Activated T-cell treated with anti-CD3 and anti-CD28 coated beads, Interleukin-2, amount 50 U/mL, for 48 hours (primary cell): Measurements from ENCODE around the gene CA10.

Experiments used
- DNase-seq, 2 experiments: peaks; one replicate each; pipeline ENCODE4 v3.0.0-alpha.2; 2020

Gene CA10

GRCh38 chr17:51709694-51710633 is 448.6 kb downstream of the CA10 start:
- DNase-seq: no peak

- DNase-seq: no peak
Observed at GRCh38 chr17:51707216-51707615, 451.3 kb downstream of the CA10 start.

- DNase-seq: no peak
Observed at GRCh38 chr17:51706093-51706492, 452.4 kb downstream of the CA10 start.

GRCh38 chr17:51703361-51704341 is 454.9 kb downstream of the CA10 start:
- DNase-seq: no peak

GRCh38 chr17:51702963-51703360 is 455.6 kb downstream of the CA10 start:
- DNase-seq: no peak

- DNase-seq: no peak
Observed at GRCh38 chr17:51701501-51701900, 457.0 kb downstream of the CA10 start.

- DNase-seq: no peak
Observed at GRCh38 chr17:51700011-51700760, 458.3 kb downstream of the CA10 start.

GRCh38 chr17:51699303-51699702 is 459.2 kb downstream of the CA10 start:
- DNase-seq: no peak

- DNase-seq: no peak
Observed at GRCh38 chr17:51692917-51693316, 465.6 kb downstream of the CA10 start.

GRCh38 chr17:51687887-51688286 is 470.6 kb downstream of the CA10 start:
- no peak for DNase-seq

GRCh38 chr17:51685287-51685909 is 473.1 kb downstream of the CA10 start:
- no peak for DNase-seq

- DNase-seq: no peak
Observed at GRCh38 chr17:51684214-51684613, 474.3 kb downstream of the CA10 start.

GRCh38 chr17:51683291-51683690 is 475.2 kb downstream of the CA10 start:
- no peak for DNase-seq

GRCh38 chr17:51682115-51682514 is 476.4 kb downstream of the CA10 start:
- DNase-seq: no peak

GRCh38 chr17:51677875-51678274 is 480.6 kb downstream of the CA10 start:
- DNase-seq: no peak

- DNase-seq: no peak
Observed at GRCh38 chr17:51676691-51677487, 481.6 kb downstream of the CA10 start.

GRCh38 chr17:51674579-51675255 is 483.8 kb downstream of the CA10 start:
- DNase-seq: no peak

- no peak for DNase-seq
Observed at GRCh38 chr17:51673070-51673469, 485.4 kb downstream of the CA10 start.

- no peak for DNase-seq
Observed at GRCh38 chr17:51672065-51672464, 486.4 kb downstream of the CA10 start.

- no peak for DNase-seq
Observed at GRCh38 chr17:51670899-51671298, 487.6 kb downstream of the CA10 start.

GRCh38 chr17:51668963-51669246 is 489.6 kb downstream of the CA10 start:
- DNase-seq: no peak
